Fibroblast of pulmonary artery (primary cell): ENCODE data around the gene STK33.
A peak's percentile ranks its signal among the peaks of the same experiment; 100 is the strongest.

Source experiments
- DNase-seq: peaks from one replicate; pipeline ENCODE4 v3.0.0-alpha.2; 2010; ENCODE audit warnings: low read depth
- H3K4me3 ChIP-seq: replicated peaks from 2 replicates; pipeline ENCODE4 v1.5.1; 2011; ENCODE audit warnings: low read depth, mild to moderate bottlenecking, control low read depth, low read length, moderate library complexity
- CTCF ChIP-seq: IDR thresholded peaks from 2 replicates; pipeline ENCODE4 v1.5.1; 2011; ENCODE audit warnings: mild to moderate bottlenecking, control low read depth, low read length, inconsistent platforms; ENCODE audit errors: missing control alignments

The STK33 gene

DNA sequence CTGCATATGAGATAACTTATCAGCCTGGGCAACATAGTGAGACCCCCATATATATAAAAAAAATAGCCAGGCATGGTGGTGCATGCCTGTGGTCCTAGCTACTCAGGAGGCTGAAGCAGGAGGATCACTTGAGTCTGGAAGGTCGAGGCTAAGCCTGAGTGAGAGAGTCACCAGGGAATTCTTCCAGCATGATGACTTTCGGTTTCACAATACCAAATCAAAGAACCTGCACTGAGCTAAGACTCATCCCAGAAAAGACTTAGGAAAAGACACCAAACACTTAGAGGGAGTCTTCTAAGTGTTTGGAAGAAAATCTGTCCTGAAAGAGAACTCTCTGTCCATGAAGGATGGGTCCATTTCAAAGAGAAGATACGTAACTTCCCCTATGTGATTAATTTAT is 12.7 kb downstream of the STK33 start:
- TF ChIP-seq CTCF, result no peak
- DNase-seq, result no peak
- H3K4me3 ChIP-seq, result no peak overlapping the region

DNA sequence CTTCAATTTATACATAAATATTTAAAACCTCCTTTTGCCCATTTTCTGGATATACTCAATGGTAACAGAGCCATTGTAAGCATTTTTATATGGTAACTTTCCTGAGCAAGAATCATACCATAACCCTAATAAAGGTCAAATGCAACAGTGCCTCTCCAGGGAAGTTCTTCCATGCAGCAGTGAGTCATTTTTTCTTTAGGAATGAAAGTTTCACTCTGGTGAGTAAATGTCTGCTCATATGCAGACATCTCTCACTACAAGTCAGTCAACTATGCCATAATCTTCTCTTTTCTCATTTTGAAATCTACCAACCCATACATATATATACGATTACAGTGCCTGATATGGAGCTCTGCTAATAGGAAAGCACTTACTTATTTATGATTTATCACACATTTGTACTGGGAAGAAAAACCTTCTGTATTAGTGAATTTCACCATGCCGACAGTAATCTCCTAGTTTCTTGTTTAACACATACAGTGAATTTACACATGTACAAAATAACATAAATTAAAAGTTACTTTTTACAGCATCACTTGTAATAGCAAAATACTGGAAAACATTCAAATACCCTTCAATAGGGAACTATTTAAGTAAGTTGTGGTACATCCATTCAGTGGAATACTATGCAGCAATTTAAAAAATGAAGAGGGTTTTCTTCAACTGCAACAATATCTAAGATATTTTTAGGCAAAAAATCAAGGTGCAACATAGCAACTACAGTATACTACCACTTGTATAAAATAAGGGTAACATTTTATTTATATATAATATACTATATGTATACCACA is 16.0 kb downstream of the STK33 start:
- no peak for DNase-seq
- no peak overlapping the region for H3K4me3 ChIP-seq

DNA sequence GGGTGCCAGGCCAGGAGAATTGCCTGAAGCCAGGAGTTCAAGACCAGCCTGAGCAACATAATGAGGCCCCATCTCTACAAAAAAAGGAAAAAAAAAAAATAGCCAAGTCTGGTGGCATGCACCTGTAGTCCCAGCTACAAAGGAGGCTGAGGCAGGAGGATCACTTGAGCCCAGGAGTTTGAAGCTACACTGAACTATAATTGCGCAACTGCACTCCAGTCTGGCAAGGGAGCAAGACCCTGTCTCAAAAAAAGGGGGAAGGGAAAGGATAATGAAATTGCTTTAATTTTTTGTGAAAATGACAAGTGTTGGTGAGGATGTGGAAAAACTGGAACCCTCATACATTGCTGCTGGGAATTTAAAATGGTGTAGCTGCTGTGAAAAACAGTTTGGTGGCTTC is 19.2 kb downstream of the STK33 start:
- no peak overlapping the region for H3K4me3 ChIP-seq
- no peak for TF ChIP-seq CTCF
- no peak for DNase-seq

More for the DNA sequence above, 16.0 kb downstream of the STK33 start:
- TF ChIP-seq CTCF, result no peak

DNA sequence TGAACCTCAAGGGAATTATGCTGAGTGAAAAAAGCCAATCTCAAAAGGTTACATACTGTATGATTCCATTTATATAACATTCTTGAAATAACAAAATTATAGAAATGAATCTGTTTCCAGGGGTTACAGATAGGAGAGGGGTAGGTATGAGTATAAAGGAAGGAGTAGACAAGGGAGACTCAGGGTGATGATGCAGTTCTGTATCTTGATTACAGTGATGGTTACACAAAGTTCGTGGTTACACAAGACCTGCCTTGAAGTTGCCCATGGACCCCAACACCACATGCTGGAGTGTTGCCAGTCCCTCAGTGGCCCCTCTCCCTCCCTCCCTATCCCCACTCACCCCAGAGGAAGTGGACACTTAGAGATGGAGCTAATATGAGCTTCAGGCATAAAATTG is 20.3 kb downstream of the STK33 start:
- no peak for TF ChIP-seq CTCF
- H3K4me3 ChIP-seq, result no peak overlapping the region
- DNase-seq, result no peak

DNA sequence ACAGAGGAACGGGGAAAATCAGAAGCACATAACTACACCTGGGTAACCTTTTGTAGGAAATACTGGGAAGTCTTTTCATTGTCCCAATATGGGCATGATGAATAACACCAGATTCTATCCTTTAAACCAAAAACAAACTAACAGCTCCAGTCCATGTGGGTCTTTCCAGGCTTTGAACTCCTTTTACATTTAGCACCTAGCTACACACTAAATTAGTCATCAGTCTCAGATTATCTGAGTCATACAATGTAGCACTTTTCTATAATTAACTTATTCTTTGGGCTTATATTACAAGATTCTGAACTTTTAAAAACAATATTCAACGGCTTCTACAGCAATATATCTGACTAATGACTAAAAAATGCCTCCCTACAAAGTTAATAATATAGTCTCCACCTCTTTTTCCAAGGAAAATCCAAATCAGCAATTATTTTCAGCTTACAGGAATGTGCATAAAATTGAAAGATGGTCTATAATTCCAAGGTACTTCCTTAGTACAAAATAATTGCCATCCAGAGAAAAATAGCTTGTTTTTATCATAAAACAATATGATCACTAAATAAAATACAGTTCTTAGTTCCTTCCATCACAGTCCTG is 26.3 kb downstream of the STK33 start:
- H3K4me3 ChIP-seq, result no peak overlapping the region
- no peak for TF ChIP-seq CTCF
- no peak for DNase-seq

GRCh38 chr11:8566613-8567210 is 27.3 kb downstream of the STK33 start:
- peak; percentile 68 for DNase-seq
- H3K4me3 ChIP-seq, result no peak overlapping the region
- peak; percentile 53 for TF ChIP-seq CTCF

DNA sequence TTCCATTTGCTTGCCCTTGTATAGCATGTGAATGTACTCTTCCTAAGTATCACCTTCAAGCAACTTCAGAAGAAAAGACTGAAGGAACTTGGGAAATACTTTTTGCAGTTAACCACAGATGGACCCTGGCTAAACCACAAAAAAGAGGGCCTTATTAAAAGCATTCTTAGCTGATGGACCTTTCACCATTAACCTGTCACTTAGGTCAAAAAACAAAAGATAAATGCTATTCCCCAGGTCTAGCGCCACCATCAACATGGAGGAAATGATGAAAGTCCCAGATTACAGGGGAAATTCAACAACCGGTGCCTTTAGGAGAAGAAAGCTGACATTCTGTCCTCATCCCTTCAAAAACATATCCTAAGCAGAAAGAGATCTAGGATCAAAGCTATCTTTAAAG is 29.5 kb downstream of the STK33 start:
- no peak overlapping the region for H3K4me3 ChIP-seq
- DNase-seq, result no peak
- no peak for TF ChIP-seq CTCF
